Inferior parietal cortex (tissue), 1 donor: Measurements from ENCODE around the gene UBL3.
A peak's percentile ranks its signal among the peaks of the same experiment; 100 is the strongest.

ENCODE experiments used
- DNase-seq: peaks from one replicate; pipeline ENCODE4 v3.0.0-alpha.2; 2016; ENCODE audit errors: extremely low spot score

UBL3 gene

GRCh38 chr13:29857085-29857484 is 6.7 kb upstream of the UBL3 start:
- no peak for DNase-seq

GRCh38 chr13:29856426-29856825 is 6.0 kb upstream of the UBL3 start:
- DNase-seq: no peak

- no peak for DNase-seq
These were observed 5.4 kb upstream of the UBL3 start for GRCh38 chr13:29855784-29856183.

- DNase-seq: no peak
These were observed 4.6 kb upstream of the UBL3 start for GRCh38 chr13:29855009-29855408.

GRCh38 chr13:29853131-29853530 is 2.7 kb upstream of the UBL3 start:
- DNase-seq: no peak

GRCh38 chr13:29852472-29853054 is 2.1 kb upstream of the UBL3 start:
- DNase-seq: no peak

GRCh38 chr13:29849731-29850212 is 645 bp downstream of the UBL3 start:
- DNase-seq: peak; percentile 56

- DNase-seq: peak; percentile 65
These were observed 1.3 kb downstream of the UBL3 start for GRCh38 chr13:29849071-29849631.

- DNase-seq: no peak
These were observed 2.9 kb downstream of the UBL3 start for GRCh38 chr13:29847501-29847983.

GRCh38 chr13:29846475-29847256 is 3.8 kb downstream of the UBL3 start:
- DNase-seq: peak; percentile 59

GRCh38 chr13:29845440-29846056 is 4.9 kb downstream of the UBL3 start:
- DNase-seq: peak; percentile 69

- DNase-seq: no peak
These were observed 6.0 kb downstream of the UBL3 start for GRCh38 chr13:29844441-29844840.

GRCh38 chr13:29840585-29840984 is 9.8 kb downstream of the UBL3 start:
- no peak for DNase-seq

- DNase-seq: no peak
These were observed 14.9 kb downstream of the UBL3 start for GRCh38 chr13:29835280-29836061.

- DNase-seq: no peak
These were observed 17.6 kb downstream of the UBL3 start for GRCh38 chr13:29832761-29833298.

GRCh38 chr13:29830000-29830399 is 20.4 kb downstream of the UBL3 start:
- no peak for DNase-seq

GRCh38 chr13:29819143-29819542 is 31.3 kb downstream of the UBL3 start:
- DNase-seq: no peak

- DNase-seq: peak; percentile 22
These were observed 32.6 kb downstream of the UBL3 start for GRCh38 chr13:29817604-29818378.

- no peak for DNase-seq
These were observed 33.7 kb downstream of the UBL3 start for GRCh38 chr13:29816715-29817114.

- no peak for DNase-seq
These were observed 35.1 kb downstream of the UBL3 start for GRCh38 chr13:29815336-29815735.

GRCh38 chr13:29810898-29811297 is 39.5 kb downstream of the UBL3 start:
- no peak for DNase-seq
